ENCODE results near the gene SHROOM3.

DNA sequence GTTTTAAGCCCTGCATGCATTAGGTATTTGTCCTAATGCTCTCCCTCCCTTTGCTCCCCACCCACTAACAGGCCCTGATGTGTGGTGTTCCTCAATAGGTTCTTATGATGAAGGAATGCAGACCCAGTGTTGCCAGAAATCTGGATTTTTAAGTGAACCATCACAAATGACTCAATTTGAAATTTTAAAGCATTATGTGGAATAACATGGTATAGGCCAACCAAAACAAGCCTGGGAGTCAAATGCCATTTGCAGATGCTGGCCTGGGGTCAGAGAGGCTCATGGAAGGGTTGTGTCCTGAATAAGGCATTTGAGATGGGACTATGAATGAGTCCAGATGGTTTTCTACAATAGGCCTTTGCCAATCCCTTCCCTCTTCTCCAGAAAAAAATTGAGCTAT, 179.6 kb downstream of the SHROOM3 start:
- TF ChIP-seq, protein P1, sequence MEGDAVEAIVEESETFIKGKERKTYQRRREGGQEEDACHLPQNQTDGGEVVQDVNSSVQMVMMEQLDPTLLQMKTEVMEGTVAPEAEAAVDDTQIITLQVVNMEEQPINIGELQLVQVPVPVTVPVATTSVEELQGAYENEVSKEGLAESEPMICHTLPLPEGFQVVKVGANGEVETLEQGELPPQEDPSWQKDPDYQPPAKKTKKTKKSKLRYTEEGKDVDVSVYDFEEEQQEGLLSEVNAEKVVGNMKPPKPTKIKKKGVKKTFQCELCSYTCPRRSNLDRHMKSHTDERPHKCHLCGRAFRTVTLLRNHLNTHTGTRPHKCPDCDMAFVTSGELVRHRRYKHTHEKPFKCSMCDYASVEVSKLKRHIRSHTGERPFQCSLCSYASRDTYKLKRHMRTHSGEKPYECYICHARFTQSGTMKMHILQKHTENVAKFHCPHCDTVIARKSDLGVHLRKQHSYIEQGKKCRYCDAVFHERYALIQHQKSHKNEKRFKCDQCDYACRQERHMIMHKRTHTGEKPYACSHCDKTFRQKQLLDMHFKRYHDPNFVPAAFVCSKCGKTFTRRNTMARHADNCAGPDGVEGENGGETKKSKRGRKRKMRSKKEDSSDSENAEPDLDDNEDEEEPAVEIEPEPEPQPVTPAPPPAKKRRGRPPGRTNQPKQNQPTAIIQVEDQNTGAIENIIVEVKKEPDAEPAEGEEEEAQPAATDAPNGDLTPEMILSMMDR (conservative IDR thresholded peaks at IDR 0.05 in 1 of 2, IDR thresholded peaks at IDR 0.05 in 1 of 2; ENCODE audit: extremely low read depth in 1 of 2, insufficient read depth in 1 of 2, low read depth in 1 of 2, low read length in 2 of 2) = no peak
- no peak for TF ChIP-seq EZH2 (IDR thresholded peaks at IDR 0.05; ENCODE audit: borderline replicate concordance, low read length)

All from mammary epithelial cell (primary cell).